NOMO-1 treated with dmso at 0.1 percent for 144 hours (cell line): ENCODE data around the gene ZDHHC11.

Experiments used
- DNase-seq: peaks from one replicate; lab custom pipeline; 2025; ENCODE audit not compliant: unreplicated experiment; lab: John Stamatoyannopoulos, UW

ZDHHC11 gene, protein sequence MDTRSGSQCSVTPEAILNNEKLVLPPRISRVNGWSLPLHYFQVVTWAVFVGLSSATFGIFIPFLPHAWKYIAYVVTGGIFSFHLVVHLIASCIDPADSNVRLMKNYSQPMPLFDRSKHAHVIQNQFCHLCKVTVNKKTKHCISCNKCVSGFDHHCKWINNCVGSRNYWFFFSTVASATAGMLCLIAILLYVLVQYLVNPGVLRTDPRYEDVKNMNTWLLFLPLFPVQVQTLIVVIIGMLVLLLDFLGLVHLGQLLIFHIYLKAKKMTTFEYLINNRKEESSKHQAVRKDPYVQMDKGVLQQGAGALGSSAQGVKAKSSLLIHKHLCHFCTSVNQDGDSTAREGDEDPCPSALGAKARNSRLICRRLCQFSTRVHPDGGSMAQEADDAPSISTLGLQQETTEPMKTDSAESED

GRCh38 chr5:850511-851006 lies at the start of gene ZDHHC11:
ZDHHC11 (minus strand) TSS chr5:850986; CDS start chr5:850602, 384 bp downstream.
- DNase-seq = no peak

DNA sequence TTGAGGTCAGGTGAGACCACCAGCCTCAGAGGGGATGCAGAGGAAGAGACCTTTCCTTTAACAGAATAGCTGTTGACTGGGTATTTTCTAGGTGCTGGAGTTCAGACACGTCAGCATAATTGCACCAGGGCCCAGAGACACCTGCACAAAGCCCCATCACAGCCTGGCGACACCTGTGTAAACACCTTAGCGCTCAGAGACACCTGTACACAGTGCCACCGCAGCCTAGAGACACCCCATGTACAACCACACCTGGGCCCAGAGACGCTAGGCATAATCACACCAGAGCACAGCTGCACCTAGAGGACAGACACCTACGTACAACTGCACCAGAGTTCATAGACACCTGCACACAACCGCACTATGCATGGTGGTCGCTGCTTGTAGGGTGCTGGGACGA lies 42.9 kb upstream of the ZDHHC11 start:
- no peak for DNase-seq

GRCh38 chr5:893137-893506 lies 42.3 kb upstream of the ZDHHC11 start:
- no peak for DNase-seq

GRCh38 chr5:892394-893136 lies 41.8 kb upstream of the ZDHHC11 start, which contains the start of the genes BRD9 and TRIP13:
BRD9 (minus strand) TSS chr5:892801; CDS start chr5:892657, 144 bp downstream.
TRIP13 (plus strand) TSS chr5:892884; CDS start chr5:892999, 115 bp downstream.
- DNase-seq = peak; percentile 93

GRCh38 chr5:891837-892393 lies 41.1 kb upstream of the ZDHHC11 start:
- no peak for DNase-seq

DNA sequence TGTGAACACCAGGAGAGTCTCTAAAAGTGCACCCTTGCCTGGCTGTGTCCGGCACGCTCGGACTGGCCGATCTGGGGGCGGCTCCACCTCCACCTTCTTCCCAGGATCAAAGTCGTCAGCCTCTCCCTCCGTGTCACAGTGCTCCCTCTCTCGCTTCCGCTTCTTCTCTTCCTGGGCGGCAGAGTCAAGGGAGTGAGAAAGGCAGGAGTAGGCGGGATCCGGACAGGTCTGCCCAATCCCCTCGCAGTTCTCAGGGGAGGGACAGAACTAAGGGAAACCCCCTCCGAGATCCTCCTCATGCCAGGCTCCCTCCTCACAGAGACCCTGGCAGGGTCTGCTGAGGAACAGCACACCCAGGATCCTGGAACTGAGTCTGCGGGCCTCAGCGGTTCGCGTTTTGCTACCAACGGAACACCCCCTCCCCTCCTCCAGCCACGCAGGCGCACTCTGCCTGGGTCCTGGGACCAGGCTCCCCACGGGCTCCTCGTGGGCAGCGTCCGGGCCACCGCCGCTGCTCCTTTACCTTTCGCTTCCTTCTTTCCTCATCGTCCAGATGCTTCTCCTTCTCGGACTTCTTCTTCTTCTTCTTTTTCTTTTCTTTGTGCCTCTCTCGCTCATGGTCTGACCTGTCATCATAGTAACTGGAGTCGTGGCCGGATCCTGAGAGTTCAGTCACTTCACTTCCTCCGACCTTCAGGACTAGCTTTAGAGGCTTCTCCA lies 40.5 kb upstream of the ZDHHC11 start:
- DNase-seq = peak; percentile 63

DNA sequence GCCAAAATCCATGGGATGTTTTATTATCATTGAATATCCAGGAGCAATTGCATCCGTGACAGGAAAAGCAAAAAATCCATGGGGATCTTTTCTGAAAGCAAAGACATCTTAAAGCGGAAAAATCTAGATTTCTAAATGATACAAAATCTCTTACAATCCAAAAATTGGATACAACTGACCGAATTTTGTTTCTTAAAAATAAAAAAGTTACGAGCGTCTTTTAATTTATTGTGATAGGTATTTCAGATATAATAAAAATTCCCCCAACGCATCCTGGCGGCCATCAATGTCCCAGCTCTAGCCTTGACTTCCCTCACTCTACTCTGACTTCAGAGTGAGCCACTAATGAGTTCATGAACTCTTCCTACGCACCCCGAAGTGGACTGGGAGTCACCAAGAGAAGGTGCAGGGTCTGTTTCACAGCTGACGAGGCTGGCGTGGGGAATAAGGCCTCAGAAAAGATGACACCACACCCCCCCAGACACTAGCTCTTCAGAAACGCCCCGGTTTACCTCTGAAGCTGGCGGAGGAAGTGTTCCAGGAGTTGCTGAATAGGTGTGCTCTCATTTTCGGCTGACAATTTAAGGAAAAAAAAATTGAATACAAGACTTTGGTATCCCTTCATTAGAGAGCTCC lies 38.4 kb upstream of the ZDHHC11 start:
- no peak for DNase-seq

GRCh38 chr5:888638-889035 lies 37.9 kb upstream of the ZDHHC11 start:
- no peak for DNase-seq

- DNase-seq = no peak
These were observed 37.3 kb upstream of the ZDHHC11 start for GRCh38 chr5:887947-888637.

- DNase-seq = no peak
These were observed 36.0 kb upstream of the ZDHHC11 start for GRCh38 chr5:886716-887325.

- DNase-seq = no peak
These were observed 35.2 kb upstream of the ZDHHC11 start for GRCh38 chr5:886036-886435.

DNA sequence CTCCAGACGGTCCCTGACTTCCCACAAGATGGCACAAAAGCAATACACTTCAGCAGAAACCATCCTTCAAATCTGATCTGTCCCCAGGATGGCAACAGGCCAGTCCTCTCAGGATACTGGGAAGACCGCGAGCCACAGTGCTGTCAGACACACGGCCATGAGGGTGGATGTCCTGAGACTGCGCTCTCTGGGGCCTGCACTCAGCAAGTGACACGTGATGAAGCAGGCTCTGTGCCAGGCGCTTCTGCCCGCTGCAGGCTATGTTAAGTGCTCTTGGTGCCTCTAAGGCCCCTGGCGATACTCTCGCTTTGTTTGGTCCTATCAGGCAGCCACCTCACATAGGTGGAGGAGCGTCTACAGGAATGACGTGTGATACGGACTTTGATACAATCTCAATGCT lies 34.7 kb upstream of the ZDHHC11 start:
- DNase-seq = no peak

DNA sequence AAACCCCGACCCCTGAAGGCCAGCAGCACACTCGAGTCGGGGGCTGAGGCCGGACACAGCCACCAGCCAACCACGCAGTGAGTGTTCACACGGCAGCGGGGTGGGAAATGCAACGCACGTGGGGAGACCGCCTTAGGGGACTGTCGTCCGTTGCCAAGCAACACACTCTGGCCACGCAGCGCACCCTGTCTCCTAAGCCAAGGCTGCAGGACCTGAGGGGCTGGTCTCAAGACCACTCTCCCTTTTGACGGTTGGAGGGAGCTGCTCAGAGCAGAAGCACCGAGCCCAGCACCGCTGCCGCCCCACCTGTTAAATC lies 34.3 kb upstream of the ZDHHC11 start:
- no peak for DNase-seq

GRCh38 chr5:884345-885126 lies 33.8 kb upstream of the ZDHHC11 start:
- no peak for DNase-seq

GRCh38 chr5:883475-884181 lies 32.8 kb upstream of the ZDHHC11 start:
- DNase-seq = no peak

DNA sequence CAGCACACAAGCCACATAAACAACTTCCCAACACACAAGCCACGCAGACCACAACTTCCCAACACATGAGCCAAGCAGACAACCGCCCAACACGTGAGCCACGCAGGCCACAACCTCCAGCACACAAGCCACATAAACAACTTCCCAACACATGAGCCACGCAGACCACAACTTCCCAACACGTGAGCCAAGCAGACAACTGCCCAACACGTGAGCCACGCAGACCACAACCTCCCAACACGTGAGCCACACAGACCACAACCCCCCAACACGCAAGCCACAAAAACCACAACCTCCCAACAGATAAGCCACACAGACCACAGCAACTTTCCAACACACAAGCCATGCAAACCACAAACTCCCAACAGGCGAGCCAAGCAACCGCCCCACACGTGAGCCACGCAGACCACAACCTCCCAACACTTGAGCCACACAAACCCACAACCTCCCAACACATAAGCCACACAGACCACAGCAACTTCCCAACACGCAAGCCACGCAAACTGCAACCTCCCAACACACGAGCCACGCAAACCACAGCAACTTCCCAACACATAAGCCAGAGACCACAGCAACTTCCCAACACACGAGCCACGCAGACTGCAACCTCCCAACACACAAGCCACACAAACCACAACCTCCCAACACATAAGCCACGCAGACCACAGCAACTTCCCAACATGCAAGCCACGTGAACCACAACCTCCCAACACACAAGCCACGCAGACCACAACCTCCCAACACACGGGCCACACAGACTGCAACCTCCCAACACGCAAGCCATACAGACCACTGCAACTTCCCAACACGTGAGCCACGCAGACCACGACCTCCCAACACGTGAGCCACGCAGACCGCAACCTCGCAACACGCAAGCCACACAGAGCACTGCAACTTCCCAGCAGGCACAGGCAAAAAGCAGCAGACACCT lies 31.7 kb upstream of the ZDHHC11 start:
- DNase-seq = no peak

DNA sequence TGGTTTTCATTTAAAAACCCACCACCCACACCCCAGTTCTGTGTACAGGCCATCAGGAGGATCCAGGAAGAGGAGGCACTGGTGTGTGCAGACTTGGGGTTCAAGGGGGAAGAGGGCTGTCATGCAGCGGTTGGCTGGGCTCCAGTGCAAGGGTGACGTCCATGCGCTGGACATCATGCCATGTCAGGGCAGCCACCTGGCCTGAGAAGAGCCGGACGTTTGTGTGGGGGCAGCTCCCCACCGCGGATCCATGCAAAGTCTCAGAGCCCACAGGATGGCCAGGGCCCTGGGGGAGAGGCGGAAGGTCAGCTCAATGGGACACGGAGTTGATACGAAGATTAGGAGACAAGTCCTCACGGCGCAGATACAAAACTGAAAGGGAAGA lies 30.8 kb upstream of the ZDHHC11 start:
- DNase-seq = no peak
